ENCODE results near the gene OCRL. TPM values are rescaled to one million over a fixed set of nuclear protein-coding genes. Genes with fewer than 3 reads are reported as not detected.

Gene OCRL
- total and polyA plus RNA-seq, 2 of the 4 experiments (the other 2 are of a cell fraction), result 19.4 to 20.6 TPM

DNA sequence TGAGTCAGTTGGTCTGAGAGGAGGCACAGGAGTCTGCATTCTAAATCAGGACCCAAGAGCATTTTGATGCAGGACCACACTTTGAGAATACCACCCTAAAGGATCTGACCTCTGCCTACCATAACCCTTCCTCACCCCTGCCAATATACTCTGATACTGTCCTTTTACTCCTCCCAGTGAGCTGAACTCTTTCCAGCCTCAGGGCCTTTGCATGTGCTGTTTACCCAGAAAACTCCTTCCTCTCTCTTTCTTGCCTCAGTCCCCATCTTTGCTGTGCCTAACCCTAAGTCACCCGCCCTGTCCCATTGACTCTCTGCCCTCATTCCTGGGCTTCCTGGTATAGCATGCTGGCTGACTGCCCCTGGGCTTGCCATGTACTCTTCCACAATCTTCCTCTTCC is 54.7 kb downstream of the OCRL start:
- dilution Hi-C loops (cut with HindIII; ENCODE audit: low sequenced_read_pairs, unreplicated experiment), result no loop called here
- Histone ChIP-seq H2AFZ (replicated peaks; ENCODE audit: low read length, poor library complexity) (peak overlapping the region; percentile 36), H3K4me2 (ENCODE audit: low read depth, low read length) (no peak overlapping the region), H3K27ac (ENCODE audit: insufficient read depth, low read length) (no peak overlapping the region), H3K23ac (ENCODE audit: low read depth, low read length) (no peak overlapping the region), H4K91ac (ENCODE audit: insufficient read depth, low read depth, low read length) (no peak overlapping the region), H4K20me1 (ENCODE audit: insufficient read depth, low read length) (no peaks in the 10 kb centered on the region), H3K4me3 (ENCODE audit: insufficient read depth, low read depth, low read length) (no peak overlapping the region), H3K9me1 (ENCODE audit: insufficient read depth, low read length) (no peaks in the 10 kb centered on the region; the same call in 1 of the 2 replicates), H3K4me1 (ENCODE audit: control insufficient read depth, insufficient read depth, low read length) (peaks cover 3% of the 10 kb centered on the region; the same call in 1 of the 2 replicates), H4K5ac (ENCODE audit: low read depth, low read length) (no peak overlapping the region), H3K56ac (ENCODE audit: extremely low read depth, insufficient read depth, low read length) (no peak overlapping the region), H2AK9ac (replicated peaks; ENCODE audit: low read depth, low read length, poor library complexity) (no peak overlapping the region), H3K27me3 (ENCODE audit: control insufficient read depth, insufficient read depth, low read length) (peaks cover 5% of the 10 kb centered on the region; the same call in 1 of the 2 replicates), H3K36me3 (ENCODE audit: control insufficient read depth, insufficient read depth, low read length) (peaks cover 10% of the 10 kb centered on the region), H2BK120ac (ENCODE audit: low read depth, low read length) (no peak overlapping the region), H3K14ac (replicated peaks; ENCODE audit: low read depth, low read length) (no peak overlapping the region), H2BK15ac (ENCODE audit: low read depth, low read length) (no peak overlapping the region), H3K9ac (ENCODE audit: low read depth, low read length) (no peak overlapping the region), H2BK20ac (ENCODE audit: low read depth, low read length) (no peak overlapping the region), H3K4ac (ENCODE audit: low read depth, low read length) (no peak overlapping the region), H3K79me1 (ENCODE audit: low read depth in 1 of 2, low read length in 2 of 2) (no peaks in the 10 kb centered on the region), H4K8ac (ENCODE audit: low read depth in 2 of 2, low read length in 2 of 2) (no peak overlapping the region), H3K9me3 (ENCODE audit: control insufficient read depth, insufficient read depth, low read length) (no peaks in the 10 kb centered on the region), H3K18ac (ENCODE audit: low read depth, low read length) (no peak overlapping the region), H2AK5ac (ENCODE audit: low read depth, low read length) (no peak overlapping the region), H2BK5ac (ENCODE audit: low read depth, low read length, poor library complexity, severe bottlenecking) (no peak overlapping the region)
- intact Hi-C loops (cut with micrococcal nuclease), result no loop called here
- BruUV-seq (replicated peaks), result no TSS peak
- ChIA-PET CTCF (no interaction called here), POLR2A (ENCODE audit: unreplicated experiment) (no interaction called here)
- ATAC-seq (ENCODE audit: low read depth), result no peak
- in situ Hi-C loops (cut with MboI; ENCODE audit: low sequenced_read_pairs), result no loop called here
- TF ChIP-seq CEBPB (IDR thresholded peaks at IDR 0.05; ENCODE audit: low read depth, low read length) (no peak), MXI1 (IDR thresholded peaks at IDR 0.05; ENCODE audit: borderline replicate concordance, low read depth, low read length) (no peak), RCOR1 (IDR thresholded peaks at IDR 0.05; ENCODE audit: insufficient replicate concordance, low read length) (no peak), RFX5 (IDR thresholded peaks at IDR 0.05; ENCODE audit: low read depth, low read length) (no peak), MAZ (IDR thresholded peaks at IDR 0.05; ENCODE audit: borderline replicate concordance, low read depth, low read length) (no peak), BHLHE40 (IDR thresholded peaks at IDR 0.05; ENCODE audit: low read depth, low read length) (no peak), NFE2L2 (IDR thresholded peaks at IDR 0.05; ENCODE audit: low read depth, low read length) (no peak), MAFK (IDR thresholded peaks at IDR 0.05; ENCODE audit: low read depth, low read length) (no peak), POLR2A (IDR thresholded peaks at IDR 0.05; ENCODE audit: low read depth, low read length) (no peak)
- TF ChIP-seq, protein P1, sequence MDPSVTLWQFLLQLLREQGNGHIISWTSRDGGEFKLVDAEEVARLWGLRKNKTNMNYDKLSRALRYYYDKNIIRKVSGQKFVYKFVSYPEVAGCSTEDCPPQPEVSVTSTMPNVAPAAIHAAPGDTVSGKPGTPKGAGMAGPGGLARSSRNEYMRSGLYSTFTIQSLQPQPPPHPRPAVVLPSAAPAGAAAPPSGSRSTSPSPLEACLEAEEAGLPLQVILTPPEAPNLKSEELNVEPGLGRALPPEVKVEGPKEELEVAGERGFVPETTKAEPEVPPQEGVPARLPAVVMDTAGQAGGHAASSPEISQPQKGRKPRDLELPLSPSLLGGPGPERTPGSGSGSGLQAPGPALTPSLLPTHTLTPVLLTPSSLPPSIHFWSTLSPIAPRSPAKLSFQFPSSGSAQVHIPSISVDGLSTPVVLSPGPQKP (IDR thresholded peaks at IDR 0.05; ENCODE audit: borderline replicate concordance, low read depth, low read length), result no peak
- 71% methylated on average over 1 of the region's 1 CpG; no CpG with 5 or more reads in 1 of the 2 experiments for WGBS, 2 experiments (ENCODE audit: extremely low coverage in 2 of 2, insufficient read length in 1 of 2)
- DNase-seq, result no peak

All from IMR-90 (cell line).